ENCODE data around the gene SLC9A3.

The SLC9A3 gene

DNA sequence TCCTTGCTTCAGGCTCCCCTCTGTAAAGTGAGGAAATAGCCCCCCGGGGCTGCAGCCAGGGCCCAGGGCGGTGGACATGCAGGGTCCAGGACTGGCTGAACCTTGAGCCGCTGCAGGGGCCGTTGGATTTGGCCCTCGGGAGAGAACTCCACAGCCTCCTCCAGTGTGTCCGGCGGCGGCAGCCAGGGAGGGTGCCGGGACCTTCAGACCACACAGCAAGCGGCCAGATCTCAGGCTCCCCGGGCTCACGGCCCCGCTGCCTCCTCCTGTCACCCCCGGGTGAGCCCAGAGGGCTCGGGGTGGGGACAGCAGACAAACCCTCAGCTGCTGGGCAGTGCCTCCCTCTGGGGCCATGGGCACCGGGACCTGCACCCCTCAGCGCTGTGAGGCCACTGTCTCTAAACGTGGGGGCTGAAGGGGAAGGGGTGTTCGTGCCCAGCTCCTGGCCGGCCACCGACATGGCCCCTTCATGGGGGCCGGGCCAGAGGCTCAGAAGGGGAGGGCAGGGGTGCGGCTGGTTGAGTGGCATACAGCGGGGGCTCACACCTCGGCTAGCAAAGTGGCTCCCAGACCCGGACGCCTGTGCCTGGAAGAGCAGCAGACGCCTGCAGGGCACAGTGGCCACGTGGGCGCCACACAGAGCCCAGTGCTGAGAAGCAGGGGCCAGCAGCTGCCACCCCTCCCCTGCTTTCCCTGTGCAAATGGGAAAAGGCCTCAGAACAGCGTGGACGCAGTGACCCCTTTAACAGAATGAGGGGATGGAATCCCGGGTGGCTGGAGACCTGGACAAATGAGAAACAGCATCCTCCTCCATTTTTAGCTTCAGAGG, 19.7 kb downstream of the SLC9A3 start (continued):
- TF ChIP-seq, protein P1, sequence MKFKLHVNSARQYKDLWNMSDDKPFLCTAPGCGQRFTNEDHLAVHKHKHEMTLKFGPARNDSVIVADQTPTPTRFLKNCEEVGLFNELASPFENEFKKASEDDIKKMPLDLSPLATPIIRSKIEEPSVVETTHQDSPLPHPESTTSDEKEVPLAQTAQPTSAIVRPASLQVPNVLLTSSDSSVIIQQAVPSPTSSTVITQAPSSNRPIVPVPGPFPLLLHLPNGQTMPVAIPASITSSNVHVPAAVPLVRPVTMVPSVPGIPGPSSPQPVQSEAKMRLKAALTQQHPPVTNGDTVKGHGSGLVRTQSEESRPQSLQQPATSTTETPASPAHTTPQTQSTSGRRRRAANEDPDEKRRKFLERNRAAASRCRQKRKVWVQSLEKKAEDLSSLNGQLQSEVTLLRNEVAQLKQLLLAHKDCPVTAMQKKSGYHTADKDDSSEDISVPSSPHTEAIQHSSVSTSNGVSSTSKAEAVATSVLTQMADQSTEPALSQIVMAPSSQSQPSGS (tag by site-specific recombination; IDR thresholded peaks at IDR 0.05; ENCODE audit: low read depth), result no peak

GRCh38 chr5:502325-503079, 21.7 kb downstream of the SLC9A3 start:
- Histone ChIP-seq H3K27ac (ENCODE audit: extremely low read depth, low read depth, low read length) (no peak overlapping the region), H3K9me3 (ENCODE audit: control insufficient read depth, insufficient read depth, low read depth, low read length) (no peaks in the 10 kb centered on the region), H3K36me3 (ENCODE audit: control insufficient read depth in 2 of 2, insufficient read depth in 1 of 2, low read length in 2 of 2) (no peaks in the 10 kb centered on the region), H3K4me1 (ENCODE audit: control insufficient read depth, insufficient read depth, low read length) (no peaks in the 10 kb centered on the region), H3K4me3 (ENCODE audit: low read depth, low read length) (no peak overlapping the region)
- TF ChIP-seq ZNF311 (tag by site-specific recombination; IDR thresholded peaks at IDR 0.05; ENCODE audit: borderline replicate concordance) (no peak), ZNF549 (tag by site-specific recombination; IDR thresholded peaks at IDR 0.05) (no peak), MZF1 (tag by site-specific recombination; IDR thresholded peaks at IDR 0.05; ENCODE audit: borderline replicate concordance) (no peak), ZNF776 (tag by site-specific recombination; IDR thresholded peaks at IDR 0.05; ENCODE audit: borderline replicate concordance) (no peak), KLF9 (tag by site-specific recombination; IDR thresholded peaks at IDR 0.05; ENCODE audit: low read depth) (no peak), ZNF10 (tag by site-specific recombination; IDR thresholded peaks at IDR 0.05) (no peak), KLF10 (tag by site-specific recombination; IDR thresholded peaks at IDR 0.05) (no peak), ZBTB21 (tag by site-specific recombination; IDR thresholded peaks at IDR 0.05) (no peak), ZFHX2 (tag by site-specific recombination; conservative IDR thresholded peaks at IDR 0.05) (no peak), ZNF366 (tag by site-specific recombination; conservative IDR thresholded peaks at IDR 0.05) (no peak), ZNF707 (tag by site-specific recombination; IDR thresholded peaks at IDR 0.05) (no peak), ZNF138 (tag by site-specific recombination; IDR thresholded peaks at IDR 0.05; ENCODE audit: borderline replicate concordance) (no peak), ZNF639 (tag by site-specific recombination; IDR thresholded peaks at IDR 0.05) (no peak), GLI2 (tag by site-specific recombination; IDR thresholded peaks at IDR 0.05; ENCODE audit: borderline replicate concordance, low read depth) (no peak)
- TF ChIP-seq, protein P2, sequence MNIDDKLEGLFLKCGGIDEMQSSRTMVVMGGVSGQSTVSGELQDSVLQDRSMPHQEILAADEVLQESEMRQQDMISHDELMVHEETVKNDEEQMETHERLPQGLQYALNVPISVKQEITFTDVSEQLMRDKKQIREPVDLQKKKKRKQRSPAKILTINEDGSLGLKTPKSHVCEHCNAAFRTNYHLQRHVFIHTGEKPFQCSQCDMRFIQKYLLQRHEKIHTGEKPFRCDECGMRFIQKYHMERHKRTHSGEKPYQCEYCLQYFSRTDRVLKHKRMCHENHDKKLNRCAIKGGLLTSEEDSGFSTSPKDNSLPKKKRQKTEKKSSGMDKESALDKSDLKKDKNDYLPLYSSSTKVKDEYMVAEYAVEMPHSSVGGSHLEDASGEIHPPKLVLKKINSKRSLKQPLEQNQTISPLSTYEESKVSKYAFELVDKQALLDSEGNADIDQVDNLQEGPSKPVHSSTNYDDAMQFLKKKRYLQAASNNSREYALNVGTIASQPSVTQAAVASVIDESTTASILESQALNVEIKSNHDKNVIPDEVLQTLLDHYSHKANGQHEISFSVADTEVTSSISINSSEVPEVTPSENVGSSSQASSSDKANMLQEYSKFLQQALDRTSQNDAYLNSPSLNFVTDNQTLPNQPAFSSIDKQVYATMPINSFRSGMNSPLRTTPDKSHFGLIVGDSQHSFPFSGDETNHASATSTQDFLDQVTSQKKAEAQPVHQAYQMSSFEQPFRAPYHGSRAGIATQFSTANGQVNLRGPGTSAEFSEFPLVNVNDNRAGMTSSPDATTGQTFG (tag by site-specific recombination; IDR thresholded peaks at IDR 0.05; ENCODE audit: borderline replicate concordance), result no peak
- TF ChIP-seq, protein P3, sequence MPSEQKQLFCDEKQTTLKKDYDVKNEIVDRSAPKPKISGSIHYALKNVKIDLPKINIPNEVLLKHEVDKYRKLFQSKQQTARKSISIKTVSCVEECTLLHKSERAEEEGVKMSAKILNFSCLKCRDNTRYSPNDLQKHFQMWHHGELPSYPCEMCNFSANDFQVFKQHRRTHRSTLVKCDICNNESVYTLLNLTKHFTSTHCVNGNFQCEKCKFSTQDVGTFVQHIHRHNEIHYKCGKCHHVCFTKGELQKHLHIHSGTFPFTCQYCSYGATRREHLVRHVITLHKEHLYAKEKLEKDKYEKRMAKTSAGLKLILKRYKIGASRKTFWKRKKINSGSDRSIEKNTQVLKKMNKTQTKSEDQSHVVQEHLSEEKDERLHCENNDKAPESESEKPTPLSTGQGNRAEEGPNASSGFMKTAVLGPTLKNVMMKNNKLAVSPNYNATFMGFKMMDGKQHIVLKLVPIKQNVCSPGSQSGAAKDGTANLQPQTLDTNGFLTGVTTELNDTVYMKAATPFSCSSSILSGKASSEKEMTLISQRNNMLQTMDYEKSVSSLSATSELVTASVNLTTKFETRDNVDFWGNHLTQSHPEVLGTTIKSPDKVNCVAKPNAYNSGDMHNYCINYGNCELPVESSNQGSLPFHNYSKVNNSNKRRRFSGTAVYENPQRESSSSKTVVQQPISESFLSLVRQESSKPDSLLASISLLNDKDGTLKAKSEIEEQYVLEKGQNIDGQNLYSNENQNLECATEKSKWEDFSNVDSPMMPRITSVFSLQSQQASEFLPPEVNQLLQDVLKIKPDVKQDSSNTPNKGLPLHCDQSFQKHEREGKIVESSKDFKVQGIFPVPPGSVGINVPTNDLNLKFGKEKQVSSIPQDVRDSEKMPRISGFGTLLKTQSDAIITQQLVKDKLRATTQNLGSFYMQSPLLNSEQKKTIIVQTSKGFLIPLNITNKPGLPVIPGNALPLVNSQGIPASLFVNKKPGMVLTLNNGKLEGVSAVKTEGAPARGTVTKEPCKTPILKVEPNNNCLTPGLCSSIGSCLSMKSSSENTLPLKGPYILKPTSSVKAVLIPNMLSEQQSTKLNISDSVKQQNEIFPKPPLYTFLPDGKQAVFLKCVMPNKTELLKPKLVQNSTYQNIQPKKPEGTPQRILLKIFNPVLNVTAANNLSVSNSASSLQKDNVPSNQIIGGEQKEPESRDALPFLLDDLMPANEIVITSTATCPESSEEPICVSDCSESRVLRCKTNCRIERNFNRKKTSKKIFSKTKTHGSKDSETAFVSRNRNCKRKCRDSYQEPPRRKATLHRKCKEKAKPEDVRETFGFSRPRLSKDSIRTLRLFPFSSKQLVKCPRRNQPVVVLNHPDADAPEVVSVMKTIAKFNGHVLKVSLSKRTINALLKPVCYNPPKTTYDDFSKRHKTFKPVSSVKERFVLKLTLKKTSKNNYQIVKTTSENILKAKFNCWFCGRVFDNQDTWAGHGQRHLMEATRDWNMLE (tag by site-specific recombination; conservative IDR thresholded peaks at IDR 0.05; ENCODE audit: low read depth), result no peak
- TF ChIP-seq, protein P1 (tag by site-specific recombination; IDR thresholded peaks at IDR 0.05; ENCODE audit: low read depth), result no peak
- CTCF ChIA-PET, result interaction anchor here (0.6 kb wide), 1 partner anchor 8 kb away, joined by 3 read pairs; no protein-coding TSS in a partner anchor
- POLR2A ChIA-PET, result no interaction called here
